HEK293 (cell line): ENCODE measurements around the gene CHST3.

Experiments
- ATF2 ChIP-seq: fragments of 450-650 bp; formaldehyde crosslinking; IDR thresholded peaks from 2 replicates; pipeline ENCODE4 v1.5.1; 2016; ENCODE audit warnings: missing biosample characterization, missing genetic modification characterization, low read depth
- FEZF1 ChIP-seq: fragments of 450-650 bp; formaldehyde crosslinking; IDR thresholded peaks from 2 replicates; pipeline ENCODE4 v1.5.1; 2016; ENCODE audit warnings: missing biosample characterization, missing genetic modification characterization
- KLF16 ChIP-seq: fragments of 450-650 bp; formaldehyde crosslinking; IDR thresholded peaks from 2 replicates; pipeline ENCODE4 v1.5.1; 2017; ENCODE audit warnings: missing biosample characterization, missing genetic modification characterization
- KLF9 ChIP-seq: fragments of 450-650 bp; formaldehyde crosslinking; IDR thresholded peaks from 2 replicates; pipeline ENCODE4 v1.5.1; 2016; ENCODE audit warnings: missing biosample characterization, missing genetic modification characterization, low read depth
- MYNN ChIP-seq: fragments of 450-650 bp; formaldehyde crosslinking; IDR thresholded peaks from 2 replicates; pipeline ENCODE4 v1.5.1; 2016; ENCODE audit warnings: missing biosample characterization, missing genetic modification characterization, borderline replicate concordance
- SALL2 ChIP-seq: fragments of 450-650 bp; formaldehyde crosslinking; IDR thresholded peaks from 2 replicates; pipeline ENCODE4 v1.5.0; 2017; ENCODE audit warnings: missing biosample characterization, mild to moderate bottlenecking, missing genetic modification characterization, borderline replicate concordance
- SCRT2 ChIP-seq: fragments of 450-650 bp; formaldehyde crosslinking; IDR thresholded peaks from 2 replicates; pipeline ENCODE4 v1.5.1; 2016; ENCODE audit warnings: missing biosample characterization, missing genetic modification characterization
- SP2 ChIP-seq: fragments of 450-650 bp; formaldehyde crosslinking; IDR thresholded peaks from 2 replicates; pipeline ENCODE4 v1.5.1; 2016; ENCODE audit warnings: missing biosample characterization, missing genetic modification characterization
- TCF7L2 ChIP-seq: IDR thresholded peaks from 2 replicates; pipeline ENCODE4 v1.6.1; 2011; ENCODE audit warnings: low read depth, mild to moderate bottlenecking, inconsistent platforms, low read length, moderate library complexity, borderline replicate concordance
- ZBTB10 ChIP-seq: fragments of 450-650 bp; formaldehyde crosslinking; IDR thresholded peaks from 2 replicates; pipeline ENCODE4 v1.5.1; 2016; ENCODE audit warnings: missing biosample characterization, missing genetic modification characterization
- ZBTB44 ChIP-seq: fragments of 450-650 bp; IDR thresholded peaks from 2 replicates; pipeline ENCODE4 v1.5.1; 2018; ENCODE audit warnings: missing biosample characterization, mild to moderate bottlenecking, missing genetic modification characterization
- ZBTB7A ChIP-seq: fragments of 450-650 bp; formaldehyde crosslinking; IDR thresholded peaks from 2 replicates; pipeline ENCODE4 v1.5.1; 2016; ENCODE audit warnings: low read depth, missing biosample characterization, missing genetic modification characterization
- ZFP3 ChIP-seq: fragments of 450-650 bp; formaldehyde crosslinking; IDR thresholded peaks from 2 replicates; pipeline ENCODE4 v1.5.1; 2016; ENCODE audit warnings: low read depth, missing biosample characterization, missing genetic modification characterization
- ZNF239 ChIP-seq: fragments of 450-650 bp; formaldehyde crosslinking; IDR thresholded peaks from 2 replicates; pipeline ENCODE4 v1.5.1; 2016; ENCODE audit warnings: missing biosample characterization, missing genetic modification characterization
- ZNF280D ChIP-seq: fragments of 450-650 bp; formaldehyde crosslinking; IDR thresholded peaks from 2 replicates; pipeline ENCODE4 v1.5.1; 2016; ENCODE audit warnings: missing biosample characterization, missing genetic modification characterization
- ZNF366 ChIP-seq: fragments of 450-650 bp; formaldehyde crosslinking; conservative IDR thresholded peaks from 2 replicates; pipeline ENCODE4 v1.5.1; 2016; ENCODE audit warnings: missing biosample characterization, missing genetic modification characterization
- ZNF394 ChIP-seq: fragments of 450-650 bp; formaldehyde crosslinking; IDR thresholded peaks from 2 replicates; pipeline ENCODE4 v1.5.1; 2016; ENCODE audit warnings: missing biosample characterization, missing genetic modification characterization, mild to moderate bottlenecking, moderate library complexity, borderline replicate concordance
- ZNF426 ChIP-seq: fragments of 450-650 bp; formaldehyde crosslinking; IDR thresholded peaks from 2 replicates; pipeline ENCODE4 v1.5.1; 2017; ENCODE audit warnings: missing biosample characterization, missing genetic modification characterization, mild to moderate bottlenecking, inconsistent platforms, moderate library complexity
- ZNF513 ChIP-seq: fragments of 450-650 bp; IDR thresholded peaks from 2 replicates; pipeline ENCODE4 v1.5.1; 2018; ENCODE audit warnings: missing biosample characterization, missing genetic modification characterization
- ZNF548 ChIP-seq: fragments of 450-650 bp; formaldehyde crosslinking; IDR thresholded peaks from 2 replicates; pipeline ENCODE4 v1.5.1; 2016; ENCODE audit warnings: missing biosample characterization, missing genetic modification characterization
- ZNF558 ChIP-seq: fragments of 450-650 bp; formaldehyde crosslinking; IDR thresholded peaks from 2 replicates; pipeline ENCODE4 v1.5.1; 2016; ENCODE audit warnings: missing biosample characterization, missing genetic modification characterization
- ZNF596 ChIP-seq: fragments of 450-650 bp; IDR thresholded peaks from 2 replicates; pipeline ENCODE4 v1.5.0; 2018; ENCODE audit warnings: missing biosample characterization, mild to moderate bottlenecking, missing genetic modification characterization, moderate library complexity
- ZNF610 ChIP-seq: fragments of 450-650 bp; formaldehyde crosslinking; IDR thresholded peaks from 2 replicates; pipeline ENCODE4 v1.5.1; 2016; ENCODE audit warnings: missing biosample characterization, missing genetic modification characterization, borderline replicate concordance
- ZNF664 ChIP-seq: fragments of 450-650 bp; formaldehyde crosslinking; IDR thresholded peaks from 2 replicates; pipeline ENCODE4 v1.5.1; 2016; ENCODE audit warnings: missing biosample characterization, missing genetic modification characterization
- ZNF707 ChIP-seq: fragments of 450-650 bp; formaldehyde crosslinking; IDR thresholded peaks from 2 replicates; pipeline ENCODE4 v1.5.1; 2016; ENCODE audit warnings: missing biosample characterization, missing genetic modification characterization
- ZNF776 ChIP-seq: fragments of 450-650 bp; formaldehyde crosslinking; IDR thresholded peaks from 2 replicates; pipeline ENCODE4 v1.5.0; 2017; ENCODE audit warnings: missing biosample characterization, missing genetic modification characterization, borderline replicate concordance
- ZSCAN4 ChIP-seq: fragments of 450-650 bp; formaldehyde crosslinking; IDR thresholded peaks from 2 replicates; pipeline ENCODE4 v1.5.1; 2017; ENCODE audit warnings: missing biosample characterization, missing genetic modification characterization

Gene CHST3

GRCh38 chr10:71945819-71946474 lies 18.2 kb upstream of the CHST3 start (continued):
- TF ChIP-seq SALL2 = no peak
- TF ChIP-seq ZBTB44 (tag by site-specific recombination) = no peak
- TF ChIP-seq MYNN (tag by site-specific recombination) = no peak
- TF ChIP-seq ZNF513 (tag by site-specific recombination) = peak; percentile 68
- no peak for TF ChIP-seq SP2 (tag by site-specific recombination)
- no peak for TF ChIP-seq ZBTB7A (tag by site-specific recombination)
- no peak for TF ChIP-seq ZNF426
- TF ChIP-seq ZNF558 (tag by site-specific recombination) = 0 out of 2 replicates have a peak, but pooled peaks have one; percentile 44
- TF ChIP-seq ZFP3 = no peak
- TF ChIP-seq ZNF280D (tag by site-specific recombination) = peak; percentile 63; the same call in 1 of the 2 replicates
- TF ChIP-seq ZNF610 (tag by site-specific recombination) = no peak
- no peak for TF ChIP-seq ZNF394 (tag by site-specific recombination)
- no peak for TF ChIP-seq ZNF707 (tag by site-specific recombination)
- TF ChIP-seq FEZF1 (tag by site-specific recombination) = no peak
- TF ChIP-seq SCRT2 (tag by site-specific recombination) = peak; percentile 85
- TF ChIP-seq KLF16 (tag by site-specific recombination) = no peak
- TF ChIP-seq ATF2 (tag by site-specific recombination) = no peak
- no peak for TF ChIP-seq ZBTB10 (tag by site-specific recombination)
- TF ChIP-seq ZNF776 = no peak
- TF ChIP-seq TCF7L2 = no peak
- no peak for TF ChIP-seq ZNF664 (tag by site-specific recombination)
- TF ChIP-seq ZSCAN4 (tag by site-specific recombination) = no peak
- no peak for TF ChIP-seq ZNF239 (tag by site-specific recombination)
- TF ChIP-seq ZNF596 (tag by site-specific recombination) = no peak
- no peak for TF ChIP-seq ZNF366
- TF ChIP-seq KLF9 (tag by site-specific recombination) = no peak
- TF ChIP-seq ZNF548 (tag by site-specific recombination) = no peak
